Fibroblast of the aortic adventitia (primary cell): ENCODE data around the gene SERPINB6. TPM values are rescaled to one million over a fixed set of nuclear protein-coding genes. Genes with fewer than 3 reads are reported as not detected.
"Not testable (repeated sequence)": the region's sequence is repeated elsewhere in the genome, so short reads cannot be mapped to it uniquely, and the experiment has no call there.

Experiments used
- DNase-seq: peaks from one replicate; pipeline ENCODE4 v3.0.0-alpha.2; 2010; ENCODE audit warnings: low read depth
- H3K4me3 ChIP-seq: 2 replicates; pipeline ENCODE4 v1.5.1; 2011; ENCODE audit warnings: low read depth, mild to moderate bottlenecking, control low read depth, low read length, moderate library complexity
- total RNA-seq: library from RNA; depleted of rRNA; stranded (reverse); fragments of >200 nt; gene quantifications from 2 replicates; pipeline ENCODE4 v1.2.3, GENCODE V29; 2012; ENCODE audit warnings: low replicate concordance
- TF ChIP-seq, protein P1 (sequence below): IDR thresholded peaks from 2 replicates; pipeline ENCODE4 v1.5.1; 2011; ENCODE audit warnings: mild to moderate bottlenecking, low read length, control low read depth, inconsistent platforms; ENCODE audit not compliant: insufficient read depth

The SERPINB6 gene
- total RNA-seq, 1 donor, result 102 TPM

DNA sequence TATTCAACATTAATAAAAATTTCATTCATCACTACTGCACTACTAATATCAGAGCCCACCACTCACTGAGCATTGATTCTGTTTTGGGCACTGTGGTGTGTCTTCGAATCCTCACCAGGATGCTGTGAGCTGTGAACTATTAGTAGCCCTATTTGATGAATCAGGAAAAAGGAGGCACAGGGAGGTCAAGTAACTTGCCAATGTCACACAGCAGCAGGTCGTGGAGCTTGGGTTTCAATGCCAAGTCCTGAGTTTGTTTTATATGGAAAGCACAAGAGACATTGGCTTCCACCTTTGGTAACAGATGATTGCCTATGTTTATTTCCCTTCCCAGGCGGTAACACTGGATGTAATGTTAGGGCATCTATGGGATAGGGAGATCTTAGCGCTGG lies 43.3 kb upstream of the SERPINB6 start:
- no peak for DNase-seq
- TF ChIP-seq, protein P1, sequence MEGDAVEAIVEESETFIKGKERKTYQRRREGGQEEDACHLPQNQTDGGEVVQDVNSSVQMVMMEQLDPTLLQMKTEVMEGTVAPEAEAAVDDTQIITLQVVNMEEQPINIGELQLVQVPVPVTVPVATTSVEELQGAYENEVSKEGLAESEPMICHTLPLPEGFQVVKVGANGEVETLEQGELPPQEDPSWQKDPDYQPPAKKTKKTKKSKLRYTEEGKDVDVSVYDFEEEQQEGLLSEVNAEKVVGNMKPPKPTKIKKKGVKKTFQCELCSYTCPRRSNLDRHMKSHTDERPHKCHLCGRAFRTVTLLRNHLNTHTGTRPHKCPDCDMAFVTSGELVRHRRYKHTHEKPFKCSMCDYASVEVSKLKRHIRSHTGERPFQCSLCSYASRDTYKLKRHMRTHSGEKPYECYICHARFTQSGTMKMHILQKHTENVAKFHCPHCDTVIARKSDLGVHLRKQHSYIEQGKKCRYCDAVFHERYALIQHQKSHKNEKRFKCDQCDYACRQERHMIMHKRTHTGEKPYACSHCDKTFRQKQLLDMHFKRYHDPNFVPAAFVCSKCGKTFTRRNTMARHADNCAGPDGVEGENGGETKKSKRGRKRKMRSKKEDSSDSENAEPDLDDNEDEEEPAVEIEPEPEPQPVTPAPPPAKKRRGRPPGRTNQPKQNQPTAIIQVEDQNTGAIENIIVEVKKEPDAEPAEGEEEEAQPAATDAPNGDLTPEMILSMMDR, result no peak

DNA sequence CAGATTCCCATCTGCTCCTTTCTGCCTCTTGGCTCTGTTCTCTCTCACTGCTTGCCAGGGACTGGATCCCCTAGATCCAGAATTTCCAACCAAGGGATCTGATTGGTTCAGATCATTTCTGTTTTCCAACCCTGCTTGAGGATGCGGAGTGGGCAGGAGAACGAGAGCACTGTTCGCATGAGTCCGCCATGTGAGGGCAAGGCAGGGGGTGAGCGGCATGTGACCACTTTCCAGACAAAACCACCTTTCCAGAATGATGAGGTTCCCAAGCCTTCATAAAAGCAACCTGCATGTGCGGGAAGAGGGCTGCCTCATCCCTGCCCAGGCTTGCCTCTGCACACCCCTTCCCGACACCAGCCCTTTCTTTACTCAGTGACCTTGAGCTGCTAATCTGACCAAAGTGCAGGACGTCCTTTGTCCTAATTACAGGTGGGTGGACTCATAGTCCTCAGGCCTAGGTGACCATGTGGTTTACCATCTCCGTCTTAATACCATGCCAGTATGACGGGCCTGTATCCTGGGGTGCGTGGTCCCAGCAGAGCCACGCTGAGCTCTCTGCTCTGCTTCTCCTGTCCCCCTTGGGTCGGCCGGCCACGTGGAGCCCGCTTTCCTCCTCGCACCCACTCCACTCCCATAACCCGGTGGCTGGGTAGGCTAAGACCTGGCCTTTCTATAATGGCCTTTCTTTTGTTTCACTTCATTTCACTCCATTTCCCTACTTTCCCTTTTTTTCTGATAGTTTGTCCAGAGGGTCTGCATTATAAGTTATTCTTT lies 42.7 kb upstream of the SERPINB6 start:
- no peak overlapping the region for H3K4me3 ChIP-seq
- no peak for DNase-seq
- TF ChIP-seq, protein P1, result no peak

More for the DNA sequence above, 43.3 kb upstream of the SERPINB6 start:
- H3K4me3 ChIP-seq, result no peak overlapping the region

DNA sequence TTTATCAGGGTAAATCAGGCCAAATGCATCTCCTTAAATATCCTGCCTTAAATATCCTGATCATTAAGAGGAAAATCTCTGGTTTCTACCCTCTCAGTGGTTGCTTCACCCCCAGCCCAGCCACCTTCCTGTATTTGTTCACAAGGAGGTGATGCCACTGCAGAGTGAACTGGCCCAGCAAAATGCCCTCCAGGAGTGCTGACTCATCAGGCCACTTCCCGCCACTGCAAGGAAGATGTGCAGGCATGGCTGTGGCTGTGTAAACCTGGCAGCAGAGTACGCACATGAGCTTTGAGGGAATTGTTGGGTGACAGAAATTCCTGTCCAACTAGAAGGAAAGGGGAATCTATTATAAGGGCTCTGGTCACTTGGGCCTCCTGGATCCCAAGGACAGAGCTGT lies 42.1 kb upstream of the SERPINB6 start:
- no peak for DNase-seq
- TF ChIP-seq, protein P1, result no peak
- H3K4me3 ChIP-seq, result no peak overlapping the region

DNA sequence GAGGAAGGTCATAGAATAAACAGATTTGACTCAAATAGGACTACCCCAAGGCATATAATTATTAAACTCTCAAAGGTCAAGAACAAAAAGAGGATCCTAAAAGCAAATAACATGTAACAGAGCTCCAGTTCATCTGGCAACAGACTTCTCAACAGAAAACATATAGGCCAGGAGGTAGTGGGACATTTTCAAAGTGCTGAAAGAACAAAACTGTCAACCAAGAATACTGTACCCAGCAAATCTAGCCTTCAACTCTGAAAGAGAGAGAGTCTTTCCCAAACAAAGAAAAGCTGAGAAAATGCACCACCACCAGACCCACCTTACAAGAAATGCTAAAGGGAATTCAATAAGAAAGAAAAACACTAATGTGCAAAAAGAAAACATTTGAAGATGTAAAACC lies 40.2 kb upstream of the SERPINB6 start:
- DNase-seq, result no peak
- TF ChIP-seq, protein P1, result no peak

DNA sequence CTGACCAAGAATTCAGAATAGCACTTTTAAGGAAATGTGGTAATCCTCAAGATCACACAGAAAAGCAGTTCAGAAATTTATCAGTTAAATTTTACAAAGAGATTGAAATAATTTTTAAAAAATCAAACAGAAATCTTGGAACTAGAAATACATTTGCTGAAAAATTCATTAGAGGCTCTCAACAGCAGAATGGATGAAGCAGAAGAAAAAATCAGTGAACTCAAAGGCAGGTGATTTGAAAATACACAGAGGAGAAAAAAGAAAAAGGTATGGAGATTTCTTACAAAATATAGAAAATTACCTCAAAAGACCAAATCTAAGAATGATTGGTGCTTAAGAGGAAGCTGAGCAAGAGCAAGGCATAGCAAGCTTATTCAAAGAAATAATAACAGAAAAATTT lies 39.8 kb upstream of the SERPINB6 start:
- no peak for DNase-seq
- H3K4me3 ChIP-seq, result no peak overlapping the region
- TF ChIP-seq, protein P1, result no peak

More for the DNA sequence above, 40.2 kb upstream of the SERPINB6 start:
- no peak overlapping the region for H3K4me3 ChIP-seq

DNA sequence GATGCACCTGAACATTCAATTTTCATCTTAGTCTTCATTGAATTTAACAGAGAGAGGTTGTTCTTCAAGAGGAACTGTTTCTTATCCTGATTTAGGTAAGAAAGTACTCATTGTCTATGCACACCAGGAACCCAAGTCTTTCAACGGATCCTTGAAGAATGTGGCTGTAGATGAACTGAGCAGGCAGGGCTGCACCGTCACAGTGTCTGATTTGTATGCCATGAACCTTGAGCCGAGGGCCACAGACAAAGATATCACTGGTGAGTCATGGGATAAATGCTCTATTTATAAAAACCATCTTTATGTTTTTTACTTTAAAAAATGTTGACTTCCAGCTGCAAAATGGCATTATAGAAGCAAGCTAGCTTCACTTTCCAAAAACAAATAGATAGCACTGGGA lies 38.6 kb upstream of the SERPINB6 start:
- no peak overlapping the region for H3K4me3 ChIP-seq
- TF ChIP-seq, protein P1, result no peak
- DNase-seq, result peak; percentile 17

DNA sequence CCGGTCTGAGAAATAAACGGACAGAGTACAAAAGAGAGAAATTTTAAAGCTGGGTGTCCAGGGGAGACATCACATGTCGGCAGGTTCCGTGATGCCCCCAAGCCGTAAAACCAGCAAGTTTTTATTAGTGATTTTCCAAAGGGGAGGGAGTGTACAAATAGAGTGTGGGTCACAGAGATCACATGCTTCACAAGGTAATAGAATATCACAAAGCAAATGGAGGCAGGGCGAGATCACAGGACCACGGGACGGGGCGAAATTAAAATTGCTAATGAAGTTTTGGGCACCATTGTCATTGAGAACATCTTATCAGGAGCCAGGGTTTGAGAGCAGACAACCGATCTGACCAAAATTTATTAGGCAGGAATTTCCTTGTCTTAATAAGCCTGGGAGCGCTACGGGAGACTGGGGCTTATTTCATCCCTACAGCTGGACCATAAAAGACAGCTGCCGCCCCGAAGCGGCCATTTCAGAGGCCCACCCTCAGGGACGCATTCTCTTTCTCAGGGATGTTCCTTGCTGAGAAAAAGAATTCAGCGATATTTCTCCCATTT lies 37.4 kb upstream of the SERPINB6 start:
- not testable (repeated sequence) for H3K4me3 ChIP-seq, DNase-seq
